Peyer's patch (tissue), 4 donors: Measurements from ENCODE around the gene TANGO6.

ENCODE experiments used
- CTCF ChIP-seq, 6 experiments: fragments of 450-650 bp in 4 of 6; fragments of 200-600 bp in 2 of 6; sonication (generic) in 1 of 6; IDR thresholded peaks; one replicate each; pipeline ENCODE4 v1.5.1; 2017 to 2019; ENCODE audit warnings: antibody characterized with exemption in 6 of 6, mild to moderate bottlenecking in 3 of 6, moderate library complexity in 1 of 6
- POLR2A ChIP-seq, 2 donors: fragments of 450-650 bp; IDR thresholded peaks; one replicate each; pipeline ENCODE4 v1.5.1; 2017; ENCODE audit warnings: antibody characterized with exemption in 2 of 2, mild to moderate bottlenecking in 2 of 2, moderate library complexity in 2 of 2

GRCh38 chr16:68915589-68915988, 72.3 kb downstream of the TANGO6 start:
- TF ChIP-seq CTCF (IDR thresholded peaks at IDR 0.05) (no peak), POLR2A (IDR thresholded peaks at IDR 0.05) (no peak)
